ENCODE measurements around the gene MOCS3.

The MOCS3 gene

GRCh38 chr20:50987493-50988210 is 29.0 kb downstream of the MOCS3 start:
- peak; percentile 81 for DNase-seq

DNA sequence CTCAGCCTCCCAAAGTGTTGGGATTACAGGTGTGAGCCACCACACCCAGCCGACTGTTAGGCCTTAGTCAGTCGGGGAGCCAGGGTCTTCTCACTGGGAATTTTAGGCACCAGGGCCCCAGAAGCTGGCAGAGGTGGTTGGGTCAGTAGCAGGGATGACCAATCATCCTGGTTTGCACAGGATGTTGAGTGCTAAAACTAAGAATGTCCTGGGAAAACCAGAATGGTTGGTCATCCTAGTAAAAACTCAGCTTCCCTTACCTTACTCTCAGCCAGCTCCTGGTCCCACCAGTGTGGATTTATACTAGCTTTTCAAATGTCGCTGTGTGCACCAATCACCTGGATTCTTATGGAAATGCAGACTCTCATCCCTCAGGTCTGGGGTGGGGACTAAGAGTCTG is 32.5 kb downstream of the MOCS3 start:
- DNase-seq = no peak

GRCh38 chr20:50992336-50992732 is 33.7 kb downstream of the MOCS3 start:
- DNase-seq = no peak

GRCh38 chr20:50992733-50993457 is 34.3 kb downstream of the MOCS3 start:
- DNase-seq = no peak

DNA sequence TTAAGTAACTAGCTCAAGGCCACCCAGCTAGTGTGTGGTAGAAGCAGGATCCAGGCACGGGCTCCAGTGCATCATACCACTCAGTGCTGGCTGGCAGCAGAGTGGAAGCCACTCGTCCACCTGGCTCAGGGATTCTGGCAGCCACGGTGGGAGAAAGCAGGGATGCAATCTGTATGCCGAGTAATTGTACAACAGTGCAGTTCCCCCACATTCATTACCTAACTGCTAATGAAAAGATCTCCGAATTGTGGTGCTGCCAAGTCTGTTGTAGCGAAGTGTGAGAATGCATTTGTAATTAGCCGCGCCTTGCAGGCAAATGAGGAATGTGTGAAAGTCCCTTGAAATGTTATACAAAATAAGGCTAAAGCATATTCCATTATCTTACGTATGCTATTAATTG is 35.3 kb downstream of the MOCS3 start:
- DNase-seq = no peak

DNA sequence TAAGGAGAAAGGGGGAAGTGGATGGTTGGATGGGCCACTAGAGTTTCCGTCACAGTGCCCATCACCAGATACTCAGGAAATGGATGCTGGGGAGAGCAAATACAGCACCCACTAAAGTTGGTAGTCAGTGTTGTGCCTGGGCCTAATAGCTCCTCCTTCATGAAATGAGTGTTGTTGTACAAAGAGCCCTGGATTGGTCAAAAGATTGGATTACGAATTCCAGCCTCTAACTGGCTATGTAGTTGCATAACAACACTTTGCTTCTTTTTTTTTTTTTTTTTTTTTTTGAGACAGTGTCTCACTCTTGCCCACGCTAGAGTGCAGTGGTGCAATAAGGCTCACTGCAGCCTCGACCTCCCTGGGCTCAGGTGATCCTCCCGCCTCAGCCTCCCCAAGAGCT is 36.9 kb downstream of the MOCS3 start:
- no peak for DNase-seq

DNA sequence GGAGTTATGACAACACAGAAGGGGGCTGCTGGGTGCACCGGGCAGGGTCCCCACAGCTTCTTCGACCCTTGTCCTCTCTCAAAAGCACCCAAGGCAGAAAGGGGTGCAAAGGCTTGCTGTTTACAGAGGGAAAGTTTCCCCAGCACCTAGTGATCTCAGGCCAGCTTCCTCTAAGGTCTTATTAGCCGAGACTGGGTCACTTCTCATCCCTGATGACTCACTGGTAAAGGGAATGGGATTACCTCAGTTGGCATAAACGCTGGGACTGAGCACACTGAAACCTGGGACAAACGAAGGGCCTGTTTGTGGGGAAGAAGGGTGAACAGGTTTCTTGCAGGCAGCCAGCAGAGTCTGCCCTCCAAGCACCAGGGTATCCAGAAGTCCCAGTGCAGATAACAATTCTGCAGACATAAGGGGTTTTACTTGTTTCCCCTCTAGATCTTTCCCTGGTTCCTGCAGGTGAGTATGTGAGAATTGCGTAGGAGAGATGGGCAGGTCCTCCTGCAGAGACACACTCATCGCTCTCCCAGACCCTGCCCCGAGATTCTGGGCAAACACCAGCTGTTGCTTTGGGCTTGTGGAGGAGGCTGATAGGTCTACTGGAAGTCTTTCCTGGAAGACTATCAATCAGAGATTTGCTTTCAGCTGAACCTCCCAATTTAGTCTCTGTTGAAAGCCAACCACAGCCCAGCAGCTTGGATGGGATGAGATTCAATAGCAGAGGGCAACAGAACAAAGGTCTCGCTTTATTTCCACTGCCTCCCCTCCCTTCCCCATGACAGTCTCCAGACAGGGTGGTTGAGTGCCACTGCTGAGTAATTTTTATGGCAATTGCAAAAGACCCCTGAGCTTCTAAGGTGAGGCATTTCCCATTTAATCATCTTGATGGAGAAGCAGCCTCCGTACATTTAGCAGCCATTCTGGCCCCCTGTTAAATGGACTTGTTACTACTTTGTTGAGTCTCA is 38.6 kb downstream of the MOCS3 start:
- DNase-seq = no peak

DNA sequence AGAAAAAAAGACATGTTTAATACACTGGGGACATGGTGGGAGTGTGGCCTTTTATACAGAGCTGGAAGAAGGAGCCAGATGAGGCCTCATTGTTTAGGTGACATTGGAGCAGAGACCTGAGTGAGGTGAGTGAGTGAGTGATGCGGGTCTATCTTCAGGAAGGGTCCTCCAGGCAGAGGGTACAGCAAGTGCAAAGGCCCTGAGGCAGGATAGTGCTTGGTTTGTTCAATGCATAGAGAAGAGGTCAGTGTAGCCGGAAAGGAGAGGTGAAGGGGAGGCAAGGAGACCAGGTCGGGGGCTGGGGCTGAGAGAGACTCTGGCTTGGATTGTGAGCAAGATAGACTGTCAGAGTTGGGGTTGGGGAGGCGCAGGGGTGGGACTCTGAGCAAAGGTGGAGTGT is 40.7 kb downstream of the MOCS3 start:
- no peak for DNase-seq

DNA sequence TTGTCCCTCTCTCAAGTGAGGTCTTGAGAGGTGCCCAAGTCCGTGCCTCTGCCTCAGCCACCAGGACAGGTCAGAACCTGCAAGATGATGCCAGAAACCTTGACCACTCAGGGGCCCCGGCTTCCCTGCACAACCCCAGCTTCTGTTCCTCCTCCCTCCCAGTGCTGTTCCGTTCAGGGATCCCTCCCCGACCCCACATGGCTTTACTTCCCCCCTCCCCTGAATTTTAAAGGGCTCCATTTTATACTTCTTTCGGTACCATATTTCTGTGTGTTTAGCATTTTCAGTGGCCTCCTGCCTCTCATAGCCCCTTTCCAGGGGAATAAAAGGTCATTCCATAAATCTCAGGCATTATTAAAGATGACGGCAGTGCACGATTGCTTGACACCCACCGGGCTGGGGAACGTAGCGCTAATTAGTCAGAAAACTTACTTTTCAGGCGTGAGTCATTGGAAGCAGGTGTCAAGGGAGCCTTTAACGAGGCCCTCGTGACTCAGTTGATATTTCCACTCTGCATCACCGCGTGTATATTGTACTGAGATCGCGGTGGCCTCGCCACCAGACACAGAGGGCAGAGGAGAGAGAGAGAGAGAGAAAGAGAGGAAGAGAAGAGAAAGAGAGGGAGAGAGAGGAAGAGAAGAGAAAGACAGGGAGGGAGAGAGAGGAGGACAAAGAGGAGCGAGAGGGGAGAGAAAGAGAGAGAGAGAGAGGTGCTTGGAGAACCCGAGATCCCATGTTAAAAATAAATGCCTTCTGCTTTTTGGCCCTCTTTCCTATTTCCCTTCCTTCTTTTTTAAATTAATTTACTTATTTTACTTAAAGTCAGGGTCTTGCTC is 43.0 kb downstream of the MOCS3 start:
- no peak for DNase-seq

- no peak for DNase-seq
These were observed 44.0 kb downstream of the MOCS3 start for GRCh38 chr20:51002633-51003032.

DNA sequence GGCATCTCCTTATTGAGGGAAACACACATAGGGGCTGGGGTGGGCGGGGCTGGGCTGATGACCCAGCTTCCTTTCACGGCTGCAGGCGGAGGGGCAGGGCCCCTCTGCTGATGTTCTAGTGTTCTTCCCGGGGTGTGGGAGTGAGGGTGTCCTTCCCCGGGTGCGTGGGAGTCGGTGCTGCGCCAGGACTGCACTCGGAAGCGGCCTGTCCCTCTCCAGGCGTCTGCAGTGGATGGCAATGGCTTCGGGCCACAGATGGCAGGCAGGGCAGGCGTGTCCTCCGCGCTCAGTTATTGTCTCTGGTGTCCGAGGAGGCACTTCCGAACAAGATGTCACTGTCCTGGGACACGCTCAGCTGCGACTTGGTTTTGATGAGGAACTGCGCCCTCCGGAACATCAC is 45.1 kb downstream of the MOCS3 start:
- DNase-seq = no peak

DNA sequence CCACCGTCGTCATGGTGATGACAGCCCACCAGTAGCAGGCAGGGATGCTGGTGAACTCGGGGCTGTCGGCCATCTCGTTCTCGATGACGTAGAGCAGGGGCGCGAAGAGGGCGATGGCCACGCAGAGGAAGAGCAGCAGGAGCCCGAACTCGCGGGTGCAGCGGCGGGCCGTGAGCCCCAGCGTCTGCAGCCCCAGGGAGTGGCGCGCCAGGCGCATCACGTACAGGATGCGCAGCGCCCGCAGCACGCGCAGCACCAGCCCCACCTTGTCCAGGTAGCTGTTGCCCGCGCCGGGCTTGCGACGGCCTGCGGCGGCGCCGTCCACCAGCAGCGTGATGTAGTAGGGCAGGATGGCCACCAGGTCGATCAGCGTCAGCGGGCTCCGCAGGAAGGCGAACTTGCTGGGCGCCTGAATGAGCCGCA is 45.7 kb downstream of the MOCS3 start:
- no peak for DNase-seq

- DNase-seq = no peak
These were observed 46.2 kb downstream of the MOCS3 start for GRCh38 chr20:51004781-51005180.

GRCh38 chr20:51005214-51005613 is 46.6 kb downstream of the MOCS3 start:
- no peak for DNase-seq

- no peak for DNase-seq
These were observed 50.1 kb downstream of the MOCS3 start for GRCh38 chr20:51008718-51009117.

- DNase-seq = no peak
These were observed 50.9 kb downstream of the MOCS3 start for GRCh38 chr20:51009303-51010042.

- DNase-seq = no peak
These were observed 51.4 kb downstream of the MOCS3 start for GRCh38 chr20:51010043-51010365.

DNA sequence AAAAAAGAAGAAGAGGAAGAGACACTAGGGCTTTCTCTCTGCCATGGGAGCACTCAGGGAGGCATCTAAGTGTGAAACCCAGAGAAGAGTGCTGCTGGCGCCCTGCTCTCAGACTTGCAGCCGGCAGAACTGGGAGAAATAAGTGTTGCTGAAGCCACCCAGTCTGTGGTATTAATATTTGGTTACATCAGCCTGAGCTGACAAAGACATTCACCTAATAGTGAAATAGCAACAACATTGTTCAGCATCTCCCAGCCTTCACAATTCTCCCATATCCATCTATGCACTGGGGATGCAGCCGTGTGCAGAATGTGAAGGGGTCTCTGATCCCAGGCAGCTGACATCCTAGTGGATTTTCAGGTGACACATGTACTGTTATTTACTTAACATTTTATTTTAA is 52.3 kb downstream of the MOCS3 start:
- DNase-seq = no peak

- DNase-seq = no peak
These were observed 52.9 kb downstream of the MOCS3 start for GRCh38 chr20:51011479-51011878.

DNA sequence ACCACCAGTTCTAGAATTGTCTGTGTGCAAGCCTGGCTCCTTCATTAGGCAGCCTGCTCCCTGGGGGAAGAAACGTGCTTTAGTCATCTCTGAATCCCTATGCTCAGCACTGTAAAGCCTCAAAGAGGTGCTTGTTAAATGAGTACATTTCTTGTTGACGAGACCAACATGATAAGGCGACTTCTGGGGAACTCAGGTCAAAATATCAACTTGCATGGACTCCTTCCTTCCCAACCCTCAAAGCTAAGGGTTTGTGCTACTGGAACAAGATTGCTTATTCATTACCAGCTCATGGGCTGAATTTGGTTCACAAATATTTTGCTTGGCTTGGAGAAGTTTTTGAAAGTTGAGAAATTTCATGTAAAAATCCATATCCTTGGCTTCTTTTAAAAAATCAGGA is 53.7 kb downstream of the MOCS3 start:
- no peak for DNase-seq

Measured in right forelimb (tissue), 1 donor.